ENCODE measurements around the gene ATF5.
"Not testable (repeated sequence)": the region's sequence is repeated elsewhere in the genome, so short reads cannot be mapped to it uniquely, and the experiment has no call there.

The ATF5 gene

GRCh38 chr19:49957262-49957915 lies 28.4 kb downstream of the ATF5 start:
- no peak overlapping the region for H3K27ac ChIP-seq
- TF ChIP-seq CTCF (conservative IDR thresholded peaks at IDR 0.05; ENCODE audit: low read depth) = no peak
- DNase-seq (ENCODE audit: low spot score) = no peak
- CTCF ChIA-PET = no interaction called here
- POLR2A ChIA-PET (ENCODE audit: low non-redundant PET) = no interaction called here

GRCh38 chr19:49958144-49958543 lies 29.1 kb downstream of the ATF5 start:
- H3K27ac ChIP-seq; POLR2A ChIA-PET (ENCODE audit: low non-redundant PET); CTCF ChIA-PET; DNase-seq (ENCODE audit: low spot score): not testable (repeated sequence)

GRCh38 chr19:49958596-49958995 lies 29.6 kb downstream of the ATF5 start:
- CTCF ChIA-PET = not testable (repeated sequence)

GRCh38 chr19:49959892-49960291 lies 30.9 kb downstream of the ATF5 start:
- CTCF ChIA-PET; POLR2A ChIA-PET (ENCODE audit: low non-redundant PET); DNase-seq (ENCODE audit: low spot score): not testable (repeated sequence)

More at GRCh38 chr19:49958596-49958995, 29.6 kb downstream of the ATF5 start:
- H3K27ac ChIP-seq; POLR2A ChIA-PET (ENCODE audit: low non-redundant PET); DNase-seq (ENCODE audit: low spot score): not testable (repeated sequence)

GRCh38 chr19:49960980-49961379 lies 32.0 kb downstream of the ATF5 start, which contains the start of gene SIGLEC11:
Gene SIGLEC11 (minus strand): TSS chr19:49961172. CDS start chr19:49961081, 91 bp downstream.
- CTCF ChIA-PET; POLR2A ChIA-PET (ENCODE audit: low non-redundant PET): not testable (repeated sequence)

More at GRCh38 chr19:49959892-49960291, 30.9 kb downstream of the ATF5 start:
- not testable (repeated sequence) for H3K27ac ChIP-seq

GRCh38 chr19:49968279-49968922 lies 39.4 kb downstream of the ATF5 start:
- POLR2A ChIA-PET (ENCODE audit: low non-redundant PET) = no interaction called here
- no peak for DNase-seq (ENCODE audit: low spot score)
- no peak for TF ChIP-seq CTCF (conservative IDR thresholded peaks at IDR 0.05; ENCODE audit: low read depth)
- CTCF ChIA-PET = no interaction called here
- no peak overlapping the region for H3K27ac ChIP-seq

More at GRCh38 chr19:49960980-49961379, 32.0 kb downstream of the ATF5 start, which contains the start of gene SIGLEC11:
- not testable (repeated sequence) for H3K27ac ChIP-seq; DNase-seq (ENCODE audit: low spot score)

- POLR2A ChIA-PET (ENCODE audit: low non-redundant PET); CTCF ChIA-PET; DNase-seq (ENCODE audit: low spot score); H3K27ac ChIP-seq: not testable (repeated sequence)
Measured at GRCh38 chr19:49969355-49969754, 40.4 kb downstream of the ATF5 start.

- CTCF ChIA-PET = no interaction called here
- DNase-seq (ENCODE audit: low spot score) = no peak
- TF ChIP-seq CTCF (conservative IDR thresholded peaks at IDR 0.05; ENCODE audit: low read depth) = no peak
- no peak overlapping the region for H3K27ac ChIP-seq
- POLR2A ChIA-PET (ENCODE audit: low non-redundant PET) = no interaction called here
Measured at GRCh38 chr19:49971991-49972411, 43.0 kb downstream of the ATF5 start.

- DNase-seq (ENCODE audit: low spot score) = no peak
- no peak for TF ChIP-seq CTCF (conservative IDR thresholded peaks at IDR 0.05; ENCODE audit: low read depth)
- no peak overlapping the region for H3K27ac ChIP-seq
- CTCF ChIA-PET = no interaction called here
- POLR2A ChIA-PET (ENCODE audit: low non-redundant PET) = no interaction called here
Measured at GRCh38 chr19:49972841-49973240, 43.8 kb downstream of the ATF5 start.

Measured in RWPE1 (cell line).